HG03457 (cell line): ENCODE measurements around the gene CMC2.

ENCODE experiments used
- ATAC-seq: cut with Tn5 transposase; IDR thresholded peaks from one replicate; pipeline ENCODE4 v1.9.1; 2021; ENCODE audit warnings: moderate number of reproducible peaks; ENCODE audit not compliant: unreplicated experiment

The CMC2 gene

DNA sequence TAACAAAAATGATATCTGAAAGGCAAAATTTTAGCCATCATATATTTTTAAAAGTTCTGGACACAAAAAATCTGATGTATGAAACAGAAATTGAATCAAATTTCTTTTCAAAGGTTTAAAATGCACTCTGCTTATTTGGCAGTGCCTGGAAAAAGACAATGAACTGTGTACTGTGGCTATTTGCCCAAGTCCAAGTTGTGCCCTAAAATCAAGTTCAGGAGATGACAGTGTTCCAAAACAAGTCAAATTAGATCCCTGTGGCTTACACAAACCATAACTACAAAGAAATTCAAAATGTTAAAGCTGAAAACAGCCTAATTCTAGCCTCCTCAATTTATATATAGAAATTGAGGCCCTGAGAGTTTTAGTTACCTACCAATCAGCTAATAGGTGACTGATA, 25.6 kb downstream of the CMC2 start:
- ATAC-seq = no peak

DNA sequence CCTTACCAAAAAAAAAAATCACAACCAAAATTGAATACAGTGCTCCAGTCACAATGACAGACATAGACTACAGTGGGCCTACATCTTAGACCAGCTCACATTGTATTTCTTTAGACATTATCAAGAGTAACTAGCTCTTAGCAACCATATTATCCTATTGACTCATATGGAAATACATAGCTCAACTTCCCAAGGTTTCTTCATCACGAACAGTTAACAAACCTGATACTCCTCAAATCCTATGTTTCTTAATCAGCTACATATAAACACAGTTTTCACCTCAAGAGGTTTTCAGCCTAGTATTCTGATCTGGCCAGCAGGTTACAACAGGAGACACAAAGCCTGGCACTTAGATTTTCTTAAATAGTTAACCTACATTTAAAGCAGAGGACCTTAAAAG, 29.7 kb downstream of the CMC2 start:
- ATAC-seq = no peak

DNA sequence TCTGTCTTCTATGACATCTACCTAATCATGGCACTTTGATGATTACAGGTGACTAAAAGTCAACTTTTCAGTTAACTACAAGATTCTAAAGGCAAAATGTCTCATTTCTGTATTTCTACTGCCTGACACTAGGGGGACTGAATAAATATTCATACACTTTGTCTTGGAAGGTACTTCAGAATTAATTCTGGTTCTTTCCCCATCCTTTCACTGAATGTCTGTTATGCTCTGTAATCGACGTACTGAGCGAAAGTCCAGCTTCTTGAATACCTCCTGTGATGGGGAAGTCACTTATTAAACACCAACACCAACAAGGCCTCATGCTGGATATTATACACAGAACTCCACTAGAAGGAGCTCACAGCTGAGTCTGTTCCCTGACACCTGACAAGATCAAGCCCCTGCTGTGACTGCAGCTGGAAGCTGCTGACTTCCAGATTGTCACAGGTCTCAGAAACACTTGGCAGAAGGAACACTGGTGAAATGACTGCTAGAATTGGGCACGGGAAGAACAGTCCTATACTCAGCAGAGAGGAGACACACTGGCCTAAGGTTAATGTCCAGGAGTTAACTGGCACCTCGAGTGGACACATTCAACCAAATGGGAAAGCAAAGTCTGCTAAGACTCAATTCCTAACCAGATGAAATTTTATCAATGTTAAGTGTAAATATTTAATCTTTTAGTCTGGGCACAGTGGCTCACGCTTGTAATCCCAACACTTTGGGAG, 31.9 kb downstream of the CMC2 start:
- ATAC-seq = no peak

- ATAC-seq = no peak
Observed at GRCh38 chr16:80973991-80974390, 32.7 kb downstream of the CMC2 start.

GRCh38 chr16:80972611-80973010, 34.1 kb downstream of the CMC2 start:
- ATAC-seq = no peak

DNA sequence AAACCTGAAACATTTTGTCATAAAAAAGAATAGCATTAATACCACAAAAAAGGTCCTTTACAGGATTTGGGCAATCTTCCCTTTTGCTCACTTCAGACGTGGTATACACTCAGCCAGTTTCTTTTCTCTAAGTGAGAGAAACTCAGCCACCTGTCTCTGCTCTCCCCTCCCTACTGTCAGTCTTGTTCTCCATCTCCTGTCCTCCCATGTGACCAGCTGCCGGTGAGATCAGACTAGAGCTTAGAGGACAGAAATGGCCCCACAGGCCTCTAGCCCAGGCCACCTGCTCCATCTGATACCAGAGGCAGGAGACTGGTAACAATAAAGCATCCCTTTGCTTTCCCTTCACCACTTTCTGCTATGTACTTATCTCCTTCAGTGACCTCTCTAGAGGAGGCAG, 34.9 kb downstream of the CMC2 start:
- no peak for ATAC-seq

DNA sequence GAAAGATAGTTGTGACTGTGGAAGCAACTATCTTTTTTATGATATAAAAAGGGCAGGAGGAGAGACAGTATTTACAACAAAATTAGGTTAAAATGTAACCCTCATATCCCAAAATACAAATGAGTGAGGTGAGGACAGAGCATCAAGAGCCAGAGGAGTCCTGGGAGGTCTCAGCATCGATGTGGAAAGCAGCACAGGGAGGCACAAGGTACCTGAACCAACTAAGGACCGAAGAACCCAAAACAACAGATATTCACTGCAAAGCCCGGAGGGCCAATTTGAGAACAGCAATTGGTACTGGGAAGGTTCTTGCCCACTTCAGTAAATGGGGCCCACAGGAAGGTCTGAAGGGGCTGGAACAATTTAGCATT, 37.6 kb downstream of the CMC2 start:
- ATAC-seq = no peak

GRCh38 chr16:80968386-80969113, 38.1 kb downstream of the CMC2 start:
- no peak for ATAC-seq

GRCh38 chr16:80966617-80967016, 40.1 kb downstream of the CMC2 start:
- ATAC-seq = no peak

- no peak for ATAC-seq
Observed at GRCh38 chr16:80964351-80964750, 42.3 kb downstream of the CMC2 start.

DNA sequence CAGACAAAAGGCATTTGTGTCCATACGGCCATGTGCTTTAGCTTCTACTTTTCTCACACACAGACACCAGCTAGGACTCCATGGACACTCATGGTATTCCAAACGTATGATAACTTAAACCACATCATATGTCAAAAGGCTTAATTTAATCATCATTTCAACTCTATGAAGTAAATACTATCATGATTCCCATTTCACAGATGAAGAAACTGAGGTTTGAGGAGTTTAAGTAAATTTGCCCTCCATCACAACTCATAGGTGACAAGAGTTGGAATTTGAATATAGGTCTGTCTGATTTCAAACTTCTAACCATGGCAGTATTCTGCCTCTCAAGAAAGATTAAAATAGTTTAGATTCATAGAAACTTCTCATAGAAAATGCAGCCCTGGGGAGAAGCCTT, 43.8 kb downstream of the CMC2 start:
- no peak for ATAC-seq

- ATAC-seq = no peak
Observed at GRCh38 chr16:80958284-80958683, 48.4 kb downstream of the CMC2 start.

DNA sequence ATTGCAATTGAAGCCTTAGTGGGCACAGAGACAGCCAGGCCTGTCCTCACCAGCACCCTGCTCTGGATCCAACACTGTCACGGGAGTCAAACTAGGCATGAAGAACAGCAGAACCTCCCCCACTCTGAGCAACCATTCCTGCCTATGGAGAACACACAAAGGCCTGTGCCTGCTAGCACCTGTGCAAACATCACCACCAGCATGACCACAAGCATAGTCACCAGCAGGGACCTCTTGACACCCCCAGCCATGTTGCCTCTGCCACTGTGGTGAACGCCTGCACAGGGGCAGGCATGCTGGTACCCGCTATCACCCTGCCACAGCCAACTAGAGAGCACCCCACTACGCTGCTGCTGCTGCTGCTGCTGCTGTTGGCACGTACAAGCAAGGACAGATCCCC, 51.7 kb downstream of the CMC2 start:
- ATAC-seq = no peak

DNA sequence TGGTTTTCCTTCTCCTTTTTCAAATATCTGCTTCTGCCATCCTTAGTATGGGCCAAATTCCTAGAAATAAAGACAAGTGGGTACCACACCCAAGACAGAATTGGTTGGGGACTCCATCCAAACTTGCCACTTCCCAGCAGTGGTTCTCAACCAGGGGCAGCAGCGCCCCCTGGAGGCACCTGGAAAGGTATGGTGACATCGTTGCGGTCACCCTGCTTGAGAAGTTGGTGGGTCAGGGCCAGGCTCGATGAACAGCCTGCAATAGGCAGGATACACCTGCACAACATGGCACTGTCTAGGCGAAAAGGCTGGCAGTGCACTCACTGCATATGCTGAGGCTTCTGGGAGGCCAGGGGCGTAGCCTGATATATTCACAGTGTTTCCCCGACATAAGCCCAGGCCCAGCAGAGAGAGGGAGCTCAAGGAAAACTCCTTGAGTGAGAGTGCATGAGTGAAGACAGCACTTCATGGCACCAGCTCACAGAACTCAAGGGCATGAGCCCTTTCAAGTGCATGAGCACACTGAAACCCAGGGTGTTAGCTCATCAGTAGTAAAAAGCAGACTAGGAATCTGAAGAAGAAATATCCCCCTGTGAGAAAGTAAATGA, 57.7 kb downstream of the CMC2 start:
- no peak for ATAC-seq

DNA sequence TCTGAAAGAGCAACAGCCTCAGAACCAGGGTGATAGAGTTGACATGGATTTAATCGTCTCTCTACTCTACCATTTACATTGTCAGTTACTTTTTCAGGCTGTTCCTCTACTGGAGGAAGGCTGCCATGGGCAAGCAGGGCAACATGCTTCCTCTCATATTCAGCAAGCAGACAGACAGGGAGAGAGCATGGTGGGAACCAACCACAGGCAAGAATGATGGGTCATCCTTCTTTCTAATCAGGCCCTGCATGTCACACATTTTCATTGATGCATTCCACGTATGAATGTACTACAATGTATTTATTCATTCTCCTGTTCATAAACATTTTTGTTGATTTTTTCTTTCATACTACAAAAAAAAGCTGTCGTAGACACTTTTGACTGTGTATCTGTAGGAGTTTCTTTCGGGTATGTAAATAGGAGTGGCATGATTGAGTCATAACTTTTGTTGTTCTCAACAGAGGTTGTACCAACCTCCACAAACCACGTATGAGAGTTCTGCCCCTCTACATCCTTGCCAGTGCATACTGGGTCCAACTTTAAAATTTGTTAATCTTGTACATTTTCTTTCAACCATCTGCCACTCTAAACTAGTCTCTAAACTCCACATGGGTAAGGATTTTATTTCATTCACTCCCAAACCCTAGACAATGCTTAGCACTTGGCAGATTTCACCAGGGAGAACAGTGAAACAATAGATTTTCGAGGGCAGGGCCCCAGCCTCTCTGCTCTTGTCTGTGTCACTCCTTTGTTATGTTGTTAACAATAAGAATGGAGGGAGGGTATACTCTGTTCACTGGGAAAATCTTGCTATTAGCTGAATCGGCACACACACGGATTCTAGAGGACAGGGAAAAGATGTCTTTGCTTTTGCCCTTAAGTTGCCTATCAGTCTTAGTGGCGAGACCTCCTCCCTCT, 58.7 kb downstream of the CMC2 start:
- no peak for ATAC-seq

GRCh38 chr16:80947239-80947638, 59.4 kb downstream of the CMC2 start:
- ATAC-seq = no peak

GRCh38 chr16:80946481-80946880, 60.2 kb downstream of the CMC2 start:
- ATAC-seq = no peak

DNA sequence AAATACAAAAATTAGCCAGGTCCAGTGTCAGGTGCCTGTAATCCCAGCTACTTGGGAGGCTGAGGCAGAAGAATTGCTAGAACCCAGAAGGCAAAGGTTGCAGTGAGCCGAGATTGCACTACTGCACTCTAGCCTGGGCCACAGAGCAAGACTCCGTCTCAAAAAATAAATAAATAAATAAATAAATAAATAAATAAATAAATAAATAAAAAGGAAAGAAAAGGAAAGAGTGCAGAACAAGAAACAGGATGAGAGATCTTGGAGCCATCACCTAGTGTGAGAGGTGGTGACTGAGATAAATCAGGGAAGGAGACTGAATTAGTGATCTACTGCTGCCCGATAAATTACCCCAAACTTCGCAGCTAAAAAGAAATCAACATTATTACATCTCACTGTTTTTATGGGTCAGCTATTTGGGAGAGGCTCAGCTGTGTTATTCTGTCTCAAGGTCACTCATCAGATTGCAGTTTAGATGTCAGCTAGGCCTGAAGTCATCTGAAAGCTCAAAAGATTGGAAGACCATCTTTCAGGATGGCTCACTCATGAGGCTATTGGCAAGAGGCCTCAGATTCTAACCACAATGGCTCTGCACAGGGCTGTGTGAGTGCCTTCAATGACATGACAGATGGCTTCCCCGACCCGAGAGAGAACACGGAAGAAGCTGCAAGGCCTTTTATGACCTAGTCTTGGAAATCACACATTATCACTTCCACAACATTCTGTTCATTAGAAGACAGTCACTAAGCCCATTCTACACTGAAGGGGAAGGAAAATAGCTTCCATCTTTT, 66.4 kb downstream of the CMC2 start:
- ATAC-seq = no peak

- no peak for ATAC-seq
Observed at GRCh38 chr16:80938879-80939260, 67.8 kb downstream of the CMC2 start.
